Panc1 (cell line): Measurements from ENCODE around the gene CNGA2.

ENCODE experiments used
- CTCF ChIP-seq: fragments of 450-650 bp; IDR thresholded peaks from 2 replicates; pipeline ENCODE4 v1.5.1; 2017; ENCODE audit warnings: mild to moderate bottlenecking
- POLR2AphosphoS5 ChIP-seq: IDR thresholded peaks from 2 replicates; pipeline ENCODE4 v1.6.1; 2012; ENCODE audit warnings: mild to moderate bottlenecking, low read depth, low read length, moderate library complexity
- REST ChIP-seq, 2 experiments: IDR thresholded peaks; 2 replicates each; pipeline ENCODE4 v1.6.1; 2011 to 2012; ENCODE audit warnings: low read depth in 2 of 2, control low read depth in 1 of 2, low read length in 1 of 2, mild to moderate bottlenecking in 1 of 2, moderate library complexity in 1 of 2; ENCODE audit not compliant: insufficient read depth in 1 of 2
- SIN3A ChIP-seq: IDR thresholded peaks from 2 replicates; pipeline ENCODE4 v1.6.1; 2012; ENCODE audit warnings: low read depth, mild to moderate bottlenecking, low read length, moderate library complexity, borderline replicate concordance; ENCODE audit not compliant: insufficient read depth

- no peak for TF ChIP-seq CTCF
- no peak for TF ChIP-seq POLR2AphosphoS5
- no peak for TF ChIP-seq REST (IDR thresholded peaks at IDR 0.05; ENCODE audit: insufficient read depth in 1 of 2, low read depth in 2 of 2, low read length in 1 of 2)
- no peak for TF ChIP-seq SIN3A
Measured at GRCh38 chrX:151699746-151700145, 34.8 kb upstream of the CNGA2 start.
